BLaER1 treated with 17β-estradiol and CSF1 and Interleukin-3, amounts not matched to agents 10 nM and 100 nM (cell line): ENCODE data around the gene STRBP.
"Not testable (repeated sequence)": the region's sequence is repeated elsewhere in the genome, so short reads cannot be mapped to it uniquely, and the experiment has no call there.

ENCODE experiments used
- H3K27ac ChIP-seq, 11 experiments: shearing (Covaris generic); formaldehyde crosslinking; 2 replicates each; pipeline ENCODE4 v1.8.1; 2022
- H3K27me3 ChIP-seq, 11 experiments: shearing (Covaris generic); formaldehyde crosslinking; 2 replicates each; pipeline ENCODE4 v1.8.1; 2022
- H3K36me3 ChIP-seq, 11 experiments: shearing (Covaris generic); formaldehyde crosslinking; 2 replicates each; pipeline ENCODE4 v1.8.1; 2022
- H3K4me1 ChIP-seq, 10 experiments: shearing (Covaris generic); formaldehyde crosslinking; 2 replicates each; pipeline ENCODE4 v1.8.1; 2022
- H3K4me2 ChIP-seq, 11 experiments: shearing (Covaris generic); formaldehyde crosslinking; 2 replicates each; pipeline ENCODE4 v1.8.1; 2022
- H3K4me3 ChIP-seq, 10 experiments: shearing (Covaris generic); formaldehyde crosslinking; 2 replicates each; pipeline ENCODE4 v1.8.1; 2022
- H3K9ac ChIP-seq, 11 experiments: shearing (Covaris generic); formaldehyde crosslinking; 2 replicates each; pipeline ENCODE4 v1.8.1; 2022
- H3K9me3 ChIP-seq, 11 experiments: shearing (Covaris generic); formaldehyde crosslinking; replicated peaks in 1 of 11; 2 replicates each; pipeline ENCODE4 v1.8.1; 2022
- H4K20me1 ChIP-seq, 11 experiments: shearing (Covaris generic); formaldehyde crosslinking; 2 replicates each; pipeline ENCODE4 v1.8.1; 2022
- Cebpa-rat ChIP-seq, 11 experiments: shearing (Covaris generic); IDR thresholded peaks; 2 replicates each; pipeline ENCODE4 v1.8.1; 2022

Gene STRBP

GRCh38 chr9:123276551-123276950, 8.2 kb upstream of the STRBP start:
- no peak for TF ChIP-seq Cebpa-rat (IDR thresholded peaks at IDR 0.05)
- peaks cover 8 to 20% (median 14%) of the 10 kb centered on the region in 11 experiments; a peak in 19 of 22 replicates for H3K9me3 ChIP-seq
- H3K36me3 ChIP-seq = no peaks in the 10 kb centered on the region
- H4K20me1 ChIP-seq = no peaks in the 10 kb centered on the region
- no peak overlapping the region for H3K4me2 ChIP-seq
- no peak overlapping the region for H3K27ac ChIP-seq
- no peaks in the 10 kb centered on the region for H3K27me3 ChIP-seq
- H3K4me1 ChIP-seq = peaks cover 7 to 11% (median 9%) of the 10 kb centered on the region in 10 experiments; a peak in 18 of 20 replicates
- no peak overlapping the region for H3K4me3 ChIP-seq
- H3K9ac ChIP-seq = no peak overlapping the region

GRCh38 chr9:123271133-123271532, 2.7 kb upstream of the STRBP start:
- not testable (repeated sequence) for H3K9me3 ChIP-seq, H3K9ac ChIP-seq, H3K27me3 ChIP-seq, H3K4me3 ChIP-seq, H3K36me3 ChIP-seq, H3K27ac ChIP-seq
- peak overlapping the region in 6 of 11 experiments; percentile 3 to 36 (median 31); a peak in 6 of 22 replicates for H3K4me2 ChIP-seq
- H4K20me1 ChIP-seq = peaks cover 0 to 20% (median 12%) of the 10 kb centered on the region in 11 experiments; a peak in 14 of 22 replicates
- peaks cover 20 to 50% (median 40%) of the 10 kb centered on the region in 10 experiments for H3K4me1 ChIP-seq
- peak in 2 of 11 experiments; percentile 34 to 61; a peak in 3 of 22 replicates for TF ChIP-seq Cebpa-rat (IDR thresholded peaks at IDR 0.05)

- Histone ChIP-seq H3K9me3 (no peaks in the 10 kb centered on the region), H3K4me2 (peak overlapping the region; percentile 83 to 92 (median 88)), H3K9ac (peak overlapping the region; percentile 89 to 96 (median 91); a peak in 17 of 22 replicates), H3K4me3 (peak overlapping the region; percentile 85 to 99 (median 96)), H3K27me3 (no peaks in the 10 kb centered on the region), H3K36me3 (peaks cover 0 to 3% (median 0%) of the 10 kb centered on the region in 11 experiments; a peak in 2 of 22 replicates), H3K27ac (peak overlapping the region in 5 of 11 experiments; percentile 85 to 90 (median 88); a peak in 5 of 22 replicates), H4K20me1 (peaks cover 0 to 39% (median 19%) of the 10 kb centered on the region in 11 experiments; a peak in 14 of 22 replicates), H3K4me1 (peaks cover 10 to 56% (median 47%) of the 10 kb centered on the region in 10 experiments; a peak in 19 of 20 replicates)
- TF ChIP-seq Cebpa-rat (IDR thresholded peaks at IDR 0.05) = no peak
Measured at GRCh38 chr9:123269281-123269680, 895 bp upstream of the STRBP start.

GRCh38 chr9:123268199-123268464, 254 bp downstream of the STRBP start:
- Histone ChIP-seq H3K4me2 (peak overlapping the region; percentile 71 to 93 (median 88)), H3K9me3 (no peaks in the 10 kb centered on the region), H3K27ac (peak overlapping the region; percentile 81 to 91 (median 88))

GRCh38 chr9:123267481-123268198, 746 bp downstream of the STRBP start:
- Histone ChIP-seq H3K4me1 (peaks cover 10 to 72% (median 61%) of the 10 kb centered on the region in 10 experiments; a peak in 19 of 20 replicates), H3K27me3 (no peaks in the 10 kb centered on the region), H3K4me3 (peak overlapping the region; percentile 85 to 99 (median 96)), H4K20me1 (peaks cover 0 to 55% (median 29%) of the 10 kb centered on the region in 11 experiments; a peak in 15 of 22 replicates), H3K4me2 (peak overlapping the region; percentile 71 to 93 (median 88)), H3K9ac (peak overlapping the region; percentile 89 to 96 (median 91)), H3K27ac (peak overlapping the region; percentile 81 to 91 (median 88)), H3K9me3 (no peaks in the 10 kb centered on the region), H3K36me3 (peaks cover 0 to 8% (median 0%) of the 10 kb centered on the region in 11 experiments; a peak in 2 of 22 replicates)
- no peak for TF ChIP-seq Cebpa-rat (IDR thresholded peaks at IDR 0.05)

More at GRCh38 chr9:123268199-123268464, 254 bp downstream of the STRBP start:
- H3K4me3 ChIP-seq = peak overlapping the region; percentile 85 to 99 (median 96)
- H3K9ac ChIP-seq = peak overlapping the region; percentile 89 to 96 (median 91)
- H3K36me3 ChIP-seq = peaks cover 0 to 8% (median 0%) of the 10 kb centered on the region in 11 experiments; a peak in 2 of 22 replicates
- no peak for TF ChIP-seq Cebpa-rat (IDR thresholded peaks at IDR 0.05)
- H4K20me1 ChIP-seq = peaks cover 0 to 50% (median 24%) of the 10 kb centered on the region in 11 experiments; a peak in 15 of 22 replicates
- no peaks in the 10 kb centered on the region for H3K27me3 ChIP-seq
- H3K4me1 ChIP-seq = peaks cover 10 to 67% (median 56%) of the 10 kb centered on the region in 10 experiments; a peak in 19 of 20 replicates

- Histone ChIP-seq H3K27me3 (no peaks in the 10 kb centered on the region), H4K20me1 (peaks cover 0 to 63% (median 37%) of the 10 kb centered on the region in 11 experiments; a peak in 15 of 22 replicates), H3K36me3 (peaks cover 0 to 8% (median 0%) of the 10 kb centered on the region in 11 experiments; a peak in 2 of 22 replicates), H3K4me1 (peaks cover 10 to 80% (median 69%) of the 10 kb centered on the region in 10 experiments; a peak in 19 of 20 replicates), H3K9ac (peak overlapping the region in 8 of 11 experiments; percentile 89 to 96 (median 91); a peak in 12 of 22 replicates), H3K9me3 (no peaks in the 10 kb centered on the region), H3K27ac (peak overlapping the region in 2 of 11 experiments; percentile 17 to 88; a peak in 1 of 22 replicates), H3K4me3 (peak overlapping the region; percentile 85 to 99 (median 96)), H3K4me2 (peak overlapping the region; percentile 71 to 93 (median 88))
- TF ChIP-seq Cebpa-rat (IDR thresholded peaks at IDR 0.05) = no peak
Measured at GRCh38 chr9:123266655-123267399, 1.6 kb downstream of the STRBP start.

GRCh38 chr9:123265833-123266232, 2.6 kb downstream of the STRBP start:
- Histone ChIP-seq H3K9ac (no peak overlapping the region), H3K27me3 (no peaks in the 10 kb centered on the region), H4K20me1 (peaks cover 0 to 72% (median 45%) of the 10 kb centered on the region in 11 experiments; a peak in 15 of 22 replicates), H3K9me3 (no peaks in the 10 kb centered on the region), H3K4me2 (peak overlapping the region in 10 of 11 experiments; percentile 34 to 93 (median 88); a peak in 18 of 22 replicates), H3K4me1 (peaks cover 10 to 83% (median 73%) of the 10 kb centered on the region in 10 experiments; a peak in 19 of 20 replicates), H3K27ac (no peak overlapping the region), H3K36me3 (peaks cover 0 to 8% (median 0%) of the 10 kb centered on the region in 11 experiments; a peak in 2 of 22 replicates), H3K4me3 (peak overlapping the region in 1 of 10 experiments; percentile 97; a peak in 3 of 20 replicates)
- TF ChIP-seq Cebpa-rat (IDR thresholded peaks at IDR 0.05) = no peak

- peak overlapping the region in 8 of 11 experiments; percentile 16 to 53 (median 47); a peak in 13 of 22 replicates for H3K4me2 ChIP-seq
- no peak overlapping the region for H3K27ac ChIP-seq
- no peaks in the 10 kb centered on the region for H3K27me3 ChIP-seq
- H3K9me3 ChIP-seq = peaks cover 0 to 11% (median 0%) of the 10 kb centered on the region in 11 experiments; a peak in 5 of 22 replicates
- peaks cover 0 to 27% (median under 1%) of the 10 kb centered on the region in 11 experiments; a peak in 5 of 22 replicates for H3K36me3 ChIP-seq
- H3K9ac ChIP-seq = no peak overlapping the region
- peaks cover 0 to 92% (median 45%) of the 10 kb centered on the region in 11 experiments; a peak in 15 of 22 replicates for H4K20me1 ChIP-seq
- H3K4me3 ChIP-seq = no peak overlapping the region
- peaks cover 6 to 72% (median 59%) of the 10 kb centered on the region in 10 experiments; a peak in 18 of 20 replicates for H3K4me1 ChIP-seq
- no peak for TF ChIP-seq Cebpa-rat (IDR thresholded peaks at IDR 0.05)
Measured at GRCh38 chr9:123263227-123263626, 5.2 kb downstream of the STRBP start.
